HG02840 (cell line): Measurements from ENCODE around the gene PARVB.

Experiments used
- ATAC-seq: cut with Tn5 transposase; IDR thresholded peaks from one replicate; pipeline ENCODE4 v1.9.1; 2021; ENCODE audit warnings: mild to moderate bottlenecking, moderate library complexity, moderate number of reproducible peaks; ENCODE audit not compliant: unreplicated experiment, low FRiP score

The PARVB gene

DNA sequence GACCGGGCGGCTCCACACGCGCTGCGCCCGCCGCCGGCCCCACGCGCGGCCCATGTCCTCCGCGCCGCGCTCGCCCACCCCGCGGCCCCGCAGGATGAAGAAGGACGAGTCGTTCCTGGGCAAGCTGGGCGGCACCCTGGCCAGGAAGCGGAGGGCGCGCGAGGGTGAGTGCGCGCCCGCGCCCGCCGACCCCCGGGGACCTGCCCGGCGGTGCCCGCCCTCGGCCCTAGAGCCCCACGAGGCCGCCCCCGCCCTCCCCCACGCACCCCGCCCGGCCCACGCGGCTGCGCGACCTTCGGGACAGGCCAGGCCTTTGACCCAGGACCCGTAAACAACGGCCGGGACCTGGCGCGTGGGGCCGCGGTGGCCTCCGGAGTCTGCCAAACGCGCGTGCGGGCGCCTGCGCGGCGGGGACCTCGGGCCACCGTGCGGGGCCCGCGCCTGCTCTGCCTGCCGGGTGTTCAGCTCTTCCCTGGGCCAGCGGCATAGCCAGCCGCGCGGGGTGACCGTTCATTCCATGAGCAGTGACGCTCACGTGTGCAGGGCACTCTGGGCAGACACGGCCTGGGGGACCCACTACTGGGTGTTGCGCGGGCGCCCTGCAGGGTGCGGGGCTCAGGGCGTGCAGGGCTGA, at the start of gene PARVB:
Gene PARVB, plus strand, starts transcription at position 15 of the 634 bp plus-strand sequence. Its CDS starts 38 bp downstream, at position 53.
- no peak for ATAC-seq

- no peak for ATAC-seq
Observed at GRCh38 chr22:43975041-43975440, 49.1 kb upstream of the PARVB start.

DNA sequence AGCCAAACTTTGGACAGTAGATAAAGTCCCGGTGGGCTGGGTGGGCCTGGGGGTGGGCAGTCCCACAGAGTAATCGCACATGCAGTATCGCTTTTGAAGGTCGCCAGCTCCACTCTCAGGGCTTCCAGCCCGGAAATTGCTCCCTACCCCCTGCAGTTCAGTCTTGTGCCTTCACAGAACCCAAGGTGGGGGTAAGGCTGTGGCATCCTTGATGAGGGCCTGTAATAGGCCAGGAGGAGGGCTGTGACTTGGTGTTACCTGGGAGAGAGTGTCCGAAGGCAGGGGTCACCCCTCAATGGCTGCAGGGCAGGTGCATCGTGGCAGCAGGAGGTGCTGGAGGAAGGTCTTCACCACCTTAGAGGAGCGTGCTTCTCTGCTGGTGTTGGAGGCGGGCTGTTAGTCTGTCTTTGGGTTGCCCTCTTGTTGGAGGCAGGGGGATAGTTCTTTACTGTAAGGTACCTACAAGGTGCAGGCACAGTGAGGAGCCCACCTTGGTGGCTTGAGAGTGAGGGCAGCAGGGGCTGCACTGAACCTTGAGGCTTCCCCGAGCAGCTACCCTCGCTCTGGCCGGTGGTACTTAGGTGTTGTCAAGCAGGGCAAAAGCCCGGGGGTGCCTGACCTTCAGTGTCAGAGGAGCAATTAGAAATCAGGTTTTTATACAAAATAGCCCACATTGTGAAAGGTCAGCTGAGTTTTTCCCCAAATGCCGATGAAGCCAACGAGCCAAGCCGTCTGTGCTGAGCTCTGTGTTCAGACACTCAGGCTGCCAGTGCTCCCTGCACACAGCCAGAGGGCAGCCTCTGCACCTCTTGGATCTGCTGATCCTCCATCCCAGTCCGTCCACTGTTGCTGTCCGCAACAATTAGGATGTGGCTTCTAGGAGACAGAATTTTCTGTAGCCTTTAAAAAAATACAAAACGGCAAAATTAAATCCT, 47.0 kb upstream of the PARVB start:
- no peak for ATAC-seq

DNA sequence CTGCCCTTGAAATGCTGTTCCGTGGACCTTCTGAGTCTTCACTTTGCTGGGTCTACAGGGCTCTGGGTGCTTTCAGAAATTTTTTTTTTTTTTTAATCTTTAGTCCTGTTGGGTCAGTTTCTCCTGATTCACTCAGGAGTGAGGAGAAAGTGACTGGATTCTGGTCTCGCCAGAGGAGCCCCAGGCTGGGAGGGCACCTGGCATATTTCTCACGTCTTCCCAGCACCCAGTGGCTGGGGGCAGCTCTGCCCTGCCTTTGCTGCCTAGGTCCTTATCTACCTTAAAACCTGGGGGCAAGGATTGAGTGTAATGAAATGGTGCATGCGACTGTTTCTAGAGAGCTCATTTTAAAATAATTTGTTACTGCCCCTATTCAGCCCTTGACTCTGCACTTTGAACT, 45.5 kb upstream of the PARVB start:
- ATAC-seq: no peak

DNA sequence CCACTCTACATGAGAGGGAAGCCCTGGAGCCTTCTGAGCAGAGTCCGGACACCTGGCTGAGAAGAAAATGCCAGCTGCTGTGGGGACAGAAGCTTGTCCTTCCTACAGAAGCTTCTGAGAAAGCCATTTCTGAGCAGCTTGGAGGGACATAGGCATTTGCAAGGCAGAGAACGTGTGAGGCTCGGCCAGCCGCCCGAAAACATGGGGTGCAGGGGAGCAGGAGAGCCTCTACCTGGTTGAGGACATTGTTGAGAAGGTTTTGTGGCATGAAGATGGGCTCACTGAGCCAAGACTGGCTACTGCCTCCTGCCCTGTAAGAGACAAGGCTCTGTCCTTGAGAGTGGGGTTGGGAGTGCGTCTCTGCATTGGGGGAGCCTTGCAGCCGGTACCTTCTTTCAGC, 43.5 kb upstream of the PARVB start:
- no peak for ATAC-seq

GRCh38 chr22:43980996-43981395, 43.1 kb upstream of the PARVB start:
- no peak for ATAC-seq

GRCh38 chr22:43983808-43984207, 40.3 kb upstream of the PARVB start:
- no peak for ATAC-seq

GRCh38 chr22:43985532-43985931, 38.6 kb upstream of the PARVB start:
- no peak for ATAC-seq

- no peak for ATAC-seq
Observed at GRCh38 chr22:43988116-43988820, 35.8 kb upstream of the PARVB start.

- ATAC-seq: no peak
Observed at GRCh38 chr22:43988960-43989359, 35.1 kb upstream of the PARVB start.

- no peak for ATAC-seq
Observed at GRCh38 chr22:43990044-43990443, 34.1 kb upstream of the PARVB start.

DNA sequence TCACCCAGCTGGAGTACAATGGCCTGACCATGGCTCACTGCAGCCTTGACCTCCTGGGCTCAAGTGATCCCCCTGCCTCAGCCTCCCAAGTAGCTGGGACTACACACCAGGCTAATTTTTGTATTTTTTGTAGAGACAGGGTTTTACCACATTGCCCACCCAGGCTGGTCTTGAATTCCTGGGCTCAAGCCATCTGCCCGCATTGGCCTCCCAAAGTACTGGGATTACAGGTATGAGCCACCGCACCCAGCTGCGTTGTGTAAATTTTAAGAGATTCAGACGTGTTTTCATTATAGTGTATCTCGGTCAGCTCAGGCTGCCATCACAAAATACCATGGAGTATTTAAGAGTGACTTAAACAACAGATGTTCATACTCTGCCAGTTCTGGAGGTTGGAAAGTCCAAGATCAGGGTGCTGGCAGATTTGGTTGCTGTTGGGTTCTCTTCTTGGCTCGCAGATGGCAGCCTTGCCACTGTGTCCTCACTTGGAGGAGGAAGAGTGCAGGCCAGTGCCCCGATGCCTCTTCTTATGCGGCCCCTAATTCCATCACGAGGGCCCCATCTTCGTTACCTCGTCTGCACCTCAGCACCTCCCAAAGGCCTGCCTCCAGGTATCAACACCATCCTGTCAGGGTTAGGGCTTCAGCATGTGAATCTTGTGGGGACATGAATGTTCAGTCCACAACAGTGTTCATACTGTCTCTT, 32.6 kb upstream of the PARVB start:
- no peak for ATAC-seq

DNA sequence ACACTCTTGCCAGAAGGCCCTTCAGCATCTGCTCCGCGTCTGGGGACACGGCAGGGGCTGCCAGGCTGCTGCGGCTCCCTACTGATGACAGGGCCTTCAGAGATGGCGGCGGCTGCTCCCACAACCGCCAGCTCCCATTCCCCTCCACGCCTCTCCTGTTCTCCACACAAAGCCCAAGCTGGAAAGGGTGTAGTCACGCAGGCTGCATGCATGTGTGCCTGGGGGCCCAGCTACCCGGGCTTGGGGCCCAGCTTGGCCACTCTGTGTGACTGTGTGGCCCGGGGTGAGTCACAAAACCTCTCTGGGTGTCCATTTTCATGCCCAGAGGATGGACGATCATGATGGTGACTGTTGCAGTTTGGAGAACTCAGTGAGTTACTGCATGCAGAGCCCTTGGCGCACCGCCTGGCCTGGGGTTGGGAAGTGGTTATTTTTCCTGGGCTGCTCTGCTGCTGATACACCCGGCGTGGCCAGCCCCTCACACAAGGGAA, 31.7 kb upstream of the PARVB start:
- ATAC-seq: no peak

DNA sequence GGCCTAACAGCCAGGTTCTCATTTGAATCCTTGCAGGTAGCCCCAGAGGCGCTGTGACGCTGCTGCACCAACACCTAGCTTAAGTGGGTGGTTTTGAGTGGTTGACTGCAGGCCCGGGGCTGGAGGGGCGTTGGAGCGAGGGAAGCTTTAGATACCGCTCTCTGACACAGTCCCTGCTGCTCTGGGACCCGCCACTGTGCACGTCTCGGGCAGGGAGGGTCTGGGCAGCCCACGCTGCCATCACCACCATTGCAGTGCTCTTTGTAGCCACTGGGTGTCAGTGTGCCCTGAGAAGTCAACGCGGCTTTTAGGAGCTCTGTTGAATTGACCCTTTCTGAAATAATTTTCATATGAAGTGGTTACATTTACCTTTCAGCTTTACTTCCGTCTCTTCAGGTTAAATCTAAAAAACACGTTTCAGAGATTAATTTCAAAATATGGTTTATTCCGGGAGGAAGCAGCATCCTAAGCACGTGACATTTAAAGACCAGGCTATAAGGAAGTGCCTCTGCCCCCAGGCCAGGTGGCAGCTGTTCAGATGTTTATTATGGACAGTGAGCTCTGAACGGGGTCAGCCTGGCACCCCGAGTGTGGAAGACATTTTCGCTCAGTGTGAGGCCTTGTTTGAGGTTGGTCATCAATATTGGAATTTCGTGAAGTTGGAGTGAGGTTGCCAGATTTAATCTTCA, 30.9 kb upstream of the PARVB start:
- no peak for ATAC-seq

- no peak for ATAC-seq
Observed at GRCh38 chr22:43994006-43994405, 30.1 kb upstream of the PARVB start.

DNA sequence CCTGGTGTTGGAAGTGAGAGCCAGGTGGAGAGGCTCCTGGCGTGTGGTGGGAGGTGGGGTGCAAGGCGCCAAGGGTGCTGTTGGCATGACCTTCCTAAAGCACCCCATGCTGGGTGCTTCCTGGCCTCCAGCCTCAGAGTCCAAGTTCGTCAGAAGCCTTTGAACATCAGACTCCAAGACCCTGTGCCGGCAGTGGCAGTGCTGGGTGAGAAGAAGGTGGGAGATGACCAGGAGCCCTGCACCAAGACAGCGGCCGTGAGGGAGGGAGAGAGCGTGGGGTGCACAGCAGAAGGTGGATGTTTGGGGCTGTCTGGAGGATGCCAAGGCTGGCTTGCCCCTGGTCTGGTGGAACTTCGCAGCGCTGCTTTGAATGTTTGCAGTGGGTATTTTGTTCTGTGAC, 29.7 kb upstream of the PARVB start:
- ATAC-seq: no peak

DNA sequence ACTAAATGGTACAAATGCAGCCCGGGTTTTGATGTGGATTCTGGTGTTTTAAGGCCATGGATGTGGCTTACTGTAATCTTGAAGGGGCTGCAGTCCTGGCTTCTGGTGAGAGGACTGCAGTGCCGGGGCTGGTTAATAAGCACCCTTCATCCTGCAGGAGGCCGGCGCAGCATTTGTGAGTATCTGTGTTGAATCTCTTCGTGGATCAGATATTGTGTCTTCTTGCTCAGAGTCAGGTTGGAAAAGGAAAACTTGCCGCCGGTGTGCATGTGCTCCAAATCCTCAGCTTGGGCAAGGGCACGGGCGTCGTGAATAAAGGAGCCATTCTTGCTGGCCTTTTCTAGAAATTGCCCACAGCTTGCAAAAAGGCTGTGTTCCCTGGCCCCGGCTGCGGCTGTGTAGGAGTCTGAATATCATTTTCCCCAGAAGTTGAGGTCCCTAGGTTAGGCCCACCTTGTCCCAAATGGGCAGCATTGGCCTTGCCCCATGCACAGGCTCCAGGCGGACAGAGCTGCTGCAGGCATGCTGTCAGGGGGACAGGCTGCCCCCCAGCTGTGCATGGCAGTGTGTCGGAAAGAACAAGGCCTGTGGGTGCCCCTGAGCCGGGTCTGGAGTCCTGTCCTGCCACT, 28.9 kb upstream of the PARVB start:
- ATAC-seq: no peak

DNA sequence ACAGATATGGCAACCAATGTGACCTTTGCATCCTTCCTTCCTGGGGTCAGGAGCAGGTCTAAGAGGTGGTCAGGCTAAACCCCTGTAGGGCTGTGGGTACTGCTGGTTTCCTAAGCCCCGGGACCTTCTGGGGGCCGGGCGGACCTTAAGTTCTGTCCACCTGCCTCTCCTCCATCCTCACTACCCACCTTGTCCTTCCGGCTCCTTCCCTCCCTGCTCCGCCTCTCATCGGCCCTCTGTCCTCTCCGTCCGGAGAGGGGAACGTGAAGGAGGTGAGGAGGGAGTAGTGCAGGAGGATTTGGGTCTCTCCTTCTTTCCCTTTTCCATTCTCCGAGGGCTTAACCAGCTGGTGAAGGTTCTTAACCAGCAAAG, 28.3 kb upstream of the PARVB start:
- ATAC-seq: no peak

GRCh38 chr22:43996170-43996980, 27.7 kb upstream of the PARVB start:
- ATAC-seq: no peak
